ENCODE measurements around the gene CNOT8.
"Not testable (repeated sequence)": the region's sequence is repeated elsewhere in the genome, so short reads cannot be mapped to it uniquely, and the experiment has no call there.

The CNOT8 gene

DNA sequence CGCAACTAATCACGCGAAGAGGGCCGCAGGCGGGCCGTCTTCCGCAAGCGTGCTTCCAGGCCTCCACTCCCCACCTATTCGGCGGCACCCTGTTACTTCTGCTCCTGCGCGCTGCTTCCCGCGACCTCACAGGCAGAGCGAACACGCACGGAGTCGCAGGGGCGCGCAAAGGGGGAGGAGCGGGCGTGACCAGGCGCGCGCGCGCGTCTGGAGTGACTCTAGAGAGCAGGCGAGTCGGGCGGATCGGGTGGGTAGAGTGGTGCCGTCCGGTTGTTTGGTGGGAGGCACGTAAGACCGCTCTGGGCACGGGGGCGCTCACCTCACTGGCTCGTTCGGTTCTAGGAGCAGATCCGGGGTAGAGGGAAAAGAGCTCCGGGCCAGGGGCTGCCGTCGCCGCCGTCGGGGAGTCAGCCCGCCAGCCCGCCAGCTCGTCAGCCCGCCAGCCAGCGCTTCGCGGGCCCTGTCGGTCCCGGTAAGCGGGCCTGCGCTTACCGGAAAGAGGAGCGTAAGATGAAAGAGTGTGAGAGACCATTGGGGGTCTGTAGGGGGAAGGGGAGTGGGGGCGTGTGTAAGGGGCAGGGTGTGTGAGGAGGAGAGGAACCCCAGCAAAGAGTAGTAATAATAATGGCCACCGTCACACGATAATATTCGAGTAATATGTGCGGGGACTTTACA, at the start of gene CNOT8:
Gene CNOT8, plus strand, starts transcription at position 331 of the 675 bp plus-strand sequence. CDS start 4,652 bp downstream, outside the sequence.
- peak; percentile 79 for FAIRE-seq

DNA sequence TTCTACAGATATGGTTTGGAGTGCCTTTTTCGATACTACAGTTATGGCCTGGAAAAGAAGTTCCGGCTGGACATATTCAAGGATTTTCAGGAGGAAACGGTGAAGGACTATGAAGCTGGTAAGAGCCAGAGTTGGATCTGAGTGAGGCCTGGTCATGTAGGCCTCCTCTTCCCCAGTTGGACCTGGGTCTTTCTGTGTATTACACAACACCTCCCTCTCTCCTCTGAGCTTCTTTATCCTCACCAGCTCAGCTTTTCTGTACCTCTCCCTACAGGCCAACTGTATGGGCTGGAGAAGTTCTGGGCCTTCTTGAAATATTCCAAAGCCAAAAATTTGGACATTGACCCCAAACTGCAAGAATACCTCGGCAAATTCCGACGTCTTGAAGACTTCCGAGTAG, 47.2 kb upstream of the CNOT8 start:
- no peak for FAIRE-seq

DNA sequence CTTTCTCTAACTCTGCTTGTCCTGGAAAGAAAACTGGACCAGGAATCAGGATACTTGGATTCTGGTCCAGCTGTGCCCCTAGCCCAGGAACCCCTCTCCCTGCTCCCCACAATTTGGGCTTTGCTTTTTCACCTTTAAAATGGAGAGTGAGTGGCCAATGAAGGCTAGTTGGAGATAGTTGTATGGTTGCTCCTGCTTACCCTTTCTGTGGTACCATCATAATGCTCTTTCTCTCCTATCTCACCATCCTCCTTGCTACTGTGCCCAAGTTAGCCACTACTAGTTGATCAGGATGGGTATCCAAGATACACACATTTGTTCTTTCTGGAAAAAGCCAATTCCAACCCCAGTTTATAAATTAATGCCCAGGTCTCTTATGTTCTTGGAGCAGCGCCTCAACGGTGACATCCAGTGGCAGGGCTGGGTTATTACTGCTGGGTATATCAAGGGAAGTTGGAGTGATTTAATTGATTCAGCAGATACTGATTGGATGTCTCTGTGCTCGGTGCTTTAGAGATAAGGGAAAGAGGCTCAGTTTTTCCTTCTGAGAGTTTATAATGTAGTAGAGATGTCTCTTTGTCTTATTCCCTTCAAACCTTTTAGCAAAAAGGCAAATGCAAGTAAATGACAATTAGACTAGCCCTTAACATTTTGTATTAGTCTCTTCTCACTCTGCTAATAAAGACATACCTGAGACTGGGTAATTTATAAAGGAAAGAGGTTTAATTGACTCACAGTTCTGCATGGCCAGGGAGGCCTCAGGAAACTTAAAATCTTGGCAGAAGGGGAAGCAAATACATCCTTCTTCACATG, 46.6 kb upstream of the CNOT8 start:
- FAIRE-seq: no peak

DNA sequence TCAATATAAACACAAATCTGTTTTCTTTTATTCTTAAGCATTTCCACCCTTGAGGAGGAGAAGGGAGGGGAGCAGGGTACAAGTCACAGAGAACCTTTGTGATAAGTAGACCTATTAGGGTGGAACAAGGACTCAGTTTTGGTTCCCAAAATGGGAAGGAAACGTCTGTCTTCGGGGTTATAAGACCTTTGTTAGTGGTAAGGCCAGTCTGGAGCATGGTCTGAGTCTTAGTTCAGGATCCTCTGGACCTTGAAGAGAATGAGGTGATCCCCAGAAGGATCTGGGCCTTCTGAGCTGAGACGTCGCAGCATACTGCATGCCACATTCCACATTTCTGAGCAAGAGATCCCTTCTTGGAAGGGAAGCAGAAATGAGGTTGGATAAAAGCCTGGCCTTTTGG, 45.3 kb upstream of the CNOT8 start:
- no peak for FAIRE-seq

DNA sequence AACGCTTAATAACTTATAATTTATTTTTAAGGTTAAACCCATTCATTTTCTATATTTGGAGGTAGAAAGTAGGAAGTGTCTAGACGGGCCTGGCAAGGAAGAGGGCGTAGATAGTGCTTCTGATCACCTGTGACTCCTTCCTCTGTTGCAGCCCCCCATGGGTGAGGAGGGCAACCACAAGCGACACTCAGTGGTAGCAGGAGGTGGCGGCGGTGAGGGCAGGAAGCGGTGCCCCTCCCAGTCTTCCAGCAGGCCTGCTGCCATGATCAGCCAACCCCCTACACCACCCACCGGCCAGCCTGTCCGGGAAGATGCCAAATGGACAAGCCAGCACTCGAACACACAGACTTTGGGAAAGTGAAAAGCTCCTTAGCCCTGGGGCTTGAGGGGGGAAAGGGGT, 44.7 kb upstream of the CNOT8 start:
- no peak for FAIRE-seq

DNA sequence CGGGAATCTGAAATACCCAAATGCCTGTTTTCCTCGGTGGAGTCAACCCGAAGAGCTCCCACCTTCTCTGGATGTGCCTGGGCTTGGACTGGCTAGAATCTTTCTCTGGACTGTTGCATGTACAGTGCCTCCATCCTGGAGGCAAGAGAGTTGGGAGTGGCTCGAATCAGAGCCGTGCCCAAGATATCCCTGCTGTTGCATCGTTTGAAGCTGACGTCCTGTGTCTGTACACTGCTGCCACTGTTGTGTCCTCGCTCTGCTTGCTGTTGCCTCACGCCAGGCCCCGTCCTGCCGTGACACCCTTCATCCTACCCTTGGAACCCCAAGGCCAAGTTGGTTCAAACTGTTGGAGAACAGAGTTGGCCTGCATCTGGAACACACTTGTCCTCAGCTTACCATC, 43.4 kb upstream of the CNOT8 start:
- FAIRE-seq: no peak

DNA sequence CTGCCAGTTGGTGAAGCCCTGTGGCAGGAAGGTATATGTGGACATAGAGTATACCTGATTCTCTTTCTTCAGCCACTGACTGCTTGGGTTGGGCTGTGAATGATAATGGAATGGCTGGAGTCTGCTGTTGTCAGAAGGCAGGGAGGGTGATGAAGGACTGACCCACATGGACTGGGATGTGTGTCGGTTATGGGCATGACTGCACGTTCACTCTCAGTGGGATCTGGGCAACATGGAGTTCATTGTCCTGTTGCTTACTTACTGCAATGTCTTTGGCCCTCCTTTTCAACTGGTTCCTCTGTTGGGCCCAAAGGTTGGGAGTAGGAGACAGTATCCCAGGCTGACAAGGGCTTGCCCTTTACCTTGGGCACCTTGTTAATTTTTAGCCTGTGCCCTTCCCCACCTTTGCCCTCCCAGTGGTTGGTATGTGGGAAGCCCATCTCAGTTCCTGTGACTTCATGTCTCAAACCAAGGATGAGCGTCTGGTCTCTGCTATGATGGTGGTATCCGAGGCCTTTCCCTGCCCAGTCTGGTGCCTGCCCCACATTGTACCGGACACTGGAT, 42.7 kb upstream of the CNOT8 start:
- FAIRE-seq: no peak

DNA sequence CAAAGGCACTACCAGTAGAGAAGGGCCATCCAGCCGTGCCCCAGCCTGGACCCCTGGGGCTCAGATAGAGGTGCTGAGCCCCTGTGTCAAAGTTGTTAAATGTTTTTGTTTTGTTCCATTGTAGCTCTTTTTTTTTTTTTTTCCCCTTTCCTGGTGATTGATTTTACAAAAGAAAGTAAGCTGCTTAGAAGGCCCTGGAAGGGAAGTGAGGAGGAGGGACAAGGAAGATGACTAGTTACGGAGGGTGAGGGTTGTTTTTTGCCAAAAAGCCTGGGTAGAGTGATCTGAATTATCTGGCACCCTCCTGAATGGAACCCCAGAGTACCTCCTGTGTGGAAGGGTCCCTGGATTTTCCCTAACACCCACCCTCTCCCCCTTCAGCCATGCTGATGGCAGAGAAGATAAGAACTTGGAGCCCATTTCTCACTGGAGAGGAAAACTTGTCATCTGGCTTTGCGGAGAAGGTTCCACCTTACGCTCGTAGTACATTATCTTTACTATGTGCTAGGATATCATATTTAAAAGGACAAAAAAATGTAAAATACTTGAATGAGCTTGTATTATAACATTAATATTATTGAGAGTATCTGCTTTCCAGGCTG, 41.4 kb upstream of the CNOT8 start:
- FAIRE-seq: no peak

DNA sequence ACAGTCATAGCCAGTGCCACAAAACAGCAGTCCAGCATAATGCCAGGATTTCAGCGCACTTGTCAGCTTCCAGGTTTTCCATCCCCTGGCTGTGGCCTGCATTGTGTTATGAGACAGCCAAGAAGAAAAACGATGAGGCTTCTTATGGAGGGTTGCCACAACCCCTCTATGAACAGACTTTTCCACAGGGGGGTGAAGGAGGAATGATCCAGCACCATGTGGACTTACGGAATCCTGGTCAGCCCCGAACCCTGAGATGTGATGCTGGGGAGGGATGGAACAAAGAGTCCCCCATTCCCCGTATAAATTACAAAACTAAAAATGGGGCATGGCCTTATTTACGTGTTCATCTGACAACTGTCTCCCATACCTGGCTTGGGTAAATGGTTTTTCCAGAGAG, 40.6 kb upstream of the CNOT8 start:
- no peak for FAIRE-seq

DNA sequence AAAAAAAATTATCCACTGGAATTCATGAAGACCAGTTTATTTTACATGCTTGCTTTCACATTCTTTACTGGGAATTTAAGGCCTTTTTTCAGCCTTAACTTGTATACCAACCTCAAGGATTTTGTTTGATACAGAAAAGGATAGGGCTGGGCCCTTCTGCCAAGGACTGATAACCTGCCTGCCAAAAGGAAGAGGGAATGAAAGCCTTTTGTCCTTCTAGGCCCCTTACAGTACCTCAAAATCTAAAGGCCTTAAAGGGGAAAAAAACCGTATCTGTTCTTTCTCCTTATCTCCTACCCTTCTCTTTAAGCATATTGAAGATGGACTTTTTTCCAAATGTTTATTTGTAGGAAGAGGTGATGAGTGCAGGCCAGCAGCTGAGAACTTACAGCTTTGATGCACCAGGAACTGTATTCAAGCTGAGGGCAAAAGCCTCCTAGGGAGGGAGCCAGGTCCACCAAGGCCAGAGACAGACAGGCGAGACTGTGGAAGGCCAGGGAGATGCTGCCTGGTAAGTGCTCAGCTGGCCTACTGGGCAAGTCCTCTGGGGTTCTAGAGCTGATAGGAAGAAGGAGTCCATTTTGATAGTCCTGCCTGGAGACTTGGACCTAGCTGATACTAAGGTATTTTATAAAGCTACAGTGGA, 39.8 kb upstream of the CNOT8 start:
- FAIRE-seq: no peak

DNA sequence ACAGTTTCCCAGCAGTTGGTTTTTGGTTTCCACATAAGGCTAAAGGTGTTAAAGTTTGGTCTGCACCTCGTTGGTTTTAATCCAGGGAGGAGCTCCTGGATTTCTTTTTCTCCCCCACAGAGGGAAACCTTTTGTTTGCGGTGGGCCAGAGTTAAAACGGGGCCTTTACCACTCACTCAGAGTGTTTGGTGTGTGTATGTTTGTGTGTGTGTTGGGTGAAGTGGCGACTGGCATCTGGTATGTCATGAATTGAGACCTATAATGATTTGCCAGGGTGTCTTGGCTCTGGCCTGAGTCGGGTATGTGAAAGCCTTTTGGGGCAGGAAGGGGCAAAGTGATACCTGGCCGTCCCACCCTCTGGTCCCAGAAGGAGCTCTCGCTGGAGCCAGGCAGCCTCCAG, 38.9 kb upstream of the CNOT8 start:
- no peak for FAIRE-seq

DNA sequence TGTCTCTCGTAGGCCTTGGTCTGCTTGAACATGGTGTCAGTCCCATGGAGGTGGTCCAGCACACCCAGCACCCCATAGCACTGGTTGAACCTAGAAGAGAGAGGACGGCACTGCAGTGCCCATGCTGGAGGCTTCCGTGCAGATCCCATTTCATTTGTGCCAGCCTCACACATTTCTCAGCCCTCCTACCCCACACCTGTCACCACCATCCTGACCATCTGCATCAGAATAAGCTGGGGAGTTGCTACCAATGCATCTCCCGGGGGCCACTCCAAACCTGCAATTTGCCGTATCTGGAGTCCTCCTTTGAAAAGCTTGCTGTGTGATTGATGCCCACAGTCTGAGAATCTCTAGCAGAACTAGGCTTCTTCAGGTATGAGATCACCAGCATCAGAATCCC, 38.0 kb upstream of the CNOT8 start:
- no peak for FAIRE-seq

DNA sequence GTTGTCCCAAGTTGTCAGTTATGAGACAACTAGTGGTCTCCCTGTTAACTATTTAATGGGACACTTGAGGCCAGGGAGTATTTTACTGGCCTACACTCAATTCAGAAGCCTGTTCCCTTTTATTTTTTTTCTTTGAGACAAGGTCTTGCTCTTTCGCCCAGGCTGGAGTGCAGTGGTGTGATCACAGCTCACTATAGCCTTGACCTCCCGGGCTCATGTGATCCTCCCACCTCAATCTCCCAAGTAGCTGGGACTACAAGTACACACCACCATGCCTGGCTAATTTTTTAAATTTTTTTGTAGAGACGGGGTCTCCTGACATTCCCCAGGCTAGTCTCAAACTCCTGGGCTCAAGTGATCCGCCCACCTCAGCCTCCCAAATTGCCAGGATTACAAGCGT, 35.5 kb upstream of the CNOT8 start:
- FAIRE-seq: not testable (repeated sequence)

DNA sequence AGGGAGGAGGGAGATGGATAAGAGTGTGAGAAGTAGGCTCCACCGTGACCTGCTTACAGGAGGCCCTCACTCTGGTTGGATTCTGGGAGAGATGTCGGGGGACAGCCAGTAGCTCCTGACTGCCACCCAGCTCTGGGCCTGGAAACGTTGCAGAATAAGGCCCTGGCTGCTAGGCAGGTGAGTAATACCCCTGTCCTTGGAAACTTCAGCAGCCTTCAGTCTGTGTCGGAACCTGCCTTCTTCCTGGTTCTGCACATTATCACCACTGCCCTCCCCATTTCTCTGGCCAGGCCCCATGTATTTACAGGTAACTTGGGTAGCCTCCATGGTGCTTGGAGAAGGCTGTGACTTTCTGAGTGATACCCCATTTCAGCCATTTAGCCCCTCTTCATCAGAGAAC, 34.8 kb upstream of the CNOT8 start:
- no peak for FAIRE-seq

DNA sequence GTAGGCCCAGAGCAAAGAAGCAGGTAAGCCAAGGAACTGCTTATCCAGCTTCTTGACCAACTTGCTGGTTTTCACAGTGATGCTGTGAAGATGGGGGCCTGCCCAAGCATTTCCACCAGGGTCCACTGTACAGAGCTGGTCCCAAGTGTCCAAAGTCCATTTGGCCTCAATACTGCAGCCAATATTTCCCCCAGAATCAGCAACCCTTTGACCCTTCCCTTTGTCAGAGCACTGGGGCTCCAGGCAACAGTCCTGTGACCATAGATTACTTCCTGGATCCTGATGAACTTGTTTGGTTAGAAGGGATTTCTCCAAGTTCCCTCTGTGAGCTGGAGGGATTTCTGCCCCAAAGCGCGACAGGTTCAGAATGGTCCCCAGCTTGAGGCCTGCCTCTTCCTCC, 34.4 kb upstream of the CNOT8 start:
- FAIRE-seq: no peak

DNA sequence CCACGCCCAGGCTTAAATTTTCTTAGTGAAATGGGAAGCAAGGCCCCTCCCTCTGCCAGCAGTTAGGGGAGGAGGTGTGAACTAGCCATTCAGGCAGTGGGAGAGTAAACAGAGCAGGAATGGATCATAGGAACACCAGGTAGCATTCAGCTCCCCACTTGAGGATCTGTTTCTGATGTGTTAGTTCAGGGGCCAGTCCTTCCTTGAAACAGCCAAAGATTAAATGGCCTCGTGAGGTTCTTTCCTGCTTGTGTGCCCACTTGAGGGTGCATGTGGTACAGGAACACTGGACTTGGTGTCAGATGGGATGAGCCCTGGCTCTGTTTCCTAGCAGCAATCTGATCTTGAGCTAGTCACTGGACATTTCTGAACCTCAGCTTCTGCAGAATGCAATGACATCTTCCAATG, 29.2 kb upstream of the CNOT8 start:
- no peak for FAIRE-seq

DNA sequence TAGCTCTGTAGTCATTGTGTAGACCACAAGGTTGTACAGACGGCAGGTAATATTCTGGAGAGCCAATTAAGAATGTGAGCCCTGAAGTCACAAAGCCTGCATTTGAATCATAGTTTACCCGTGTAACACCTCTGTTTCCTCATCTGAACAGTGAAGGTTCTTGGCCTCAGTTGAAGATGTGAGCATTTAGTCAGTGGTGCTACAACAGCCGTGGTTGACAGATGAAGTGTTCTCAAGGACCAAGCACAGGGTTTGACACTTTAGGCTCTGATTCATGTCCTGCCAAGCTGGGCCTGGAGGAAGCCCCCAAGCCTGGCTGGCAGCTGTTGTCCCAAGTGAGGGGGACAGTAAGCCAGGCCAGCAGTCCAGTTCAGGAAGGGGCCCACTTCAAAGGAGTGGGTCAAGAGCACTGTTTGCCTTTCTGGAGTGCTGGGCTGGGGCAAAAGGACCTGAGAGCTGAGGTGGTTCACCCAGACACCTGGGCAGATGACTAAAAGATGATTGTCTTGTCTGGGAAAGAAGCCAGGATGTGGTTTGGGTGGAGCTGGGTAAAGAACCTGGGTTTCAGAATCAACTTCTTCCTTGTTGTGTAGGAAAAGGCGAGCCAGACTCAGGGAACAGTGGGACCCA, 28.7 kb upstream of the CNOT8 start:
- no peak for FAIRE-seq

DNA sequence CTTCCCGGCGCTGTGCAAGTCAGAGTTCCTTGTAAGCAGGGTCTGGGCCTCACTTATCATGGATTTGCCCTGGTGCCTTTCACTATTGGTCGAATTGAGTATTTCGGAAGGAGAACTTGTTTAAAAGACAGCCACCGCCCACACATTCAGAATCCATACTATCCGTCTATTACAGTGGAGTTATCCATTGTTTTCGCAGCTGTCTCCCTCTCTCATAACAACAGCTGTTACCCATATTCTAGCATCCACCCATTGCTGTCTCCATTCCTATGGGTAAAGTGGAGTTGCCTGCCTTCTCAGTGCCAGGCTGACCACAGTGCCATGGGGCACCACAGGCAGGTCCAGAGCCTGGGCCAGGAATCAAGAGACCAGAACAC, 28.2 kb upstream of the CNOT8 start:
- no peak for FAIRE-seq

DNA sequence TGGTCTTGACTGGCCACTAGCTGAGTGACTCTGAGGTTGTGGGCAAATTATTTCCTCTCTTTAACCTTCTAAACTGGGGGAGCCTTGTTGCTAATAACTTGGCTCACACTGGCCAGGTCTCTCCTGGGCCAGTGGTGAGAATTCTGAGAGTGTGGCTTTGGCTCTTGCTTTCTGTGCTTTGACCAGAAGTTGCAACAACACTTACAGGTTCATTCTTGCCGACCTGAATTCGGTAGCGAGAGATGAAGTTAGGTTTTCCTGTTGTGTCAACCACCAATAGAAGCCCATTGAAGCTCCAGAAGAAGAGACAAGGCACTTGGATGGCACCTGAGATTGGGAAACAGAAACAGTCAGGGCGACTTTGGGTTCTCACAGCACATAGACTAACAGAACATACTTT, 27.8 kb upstream of the CNOT8 start:
- FAIRE-seq: no peak

DNA sequence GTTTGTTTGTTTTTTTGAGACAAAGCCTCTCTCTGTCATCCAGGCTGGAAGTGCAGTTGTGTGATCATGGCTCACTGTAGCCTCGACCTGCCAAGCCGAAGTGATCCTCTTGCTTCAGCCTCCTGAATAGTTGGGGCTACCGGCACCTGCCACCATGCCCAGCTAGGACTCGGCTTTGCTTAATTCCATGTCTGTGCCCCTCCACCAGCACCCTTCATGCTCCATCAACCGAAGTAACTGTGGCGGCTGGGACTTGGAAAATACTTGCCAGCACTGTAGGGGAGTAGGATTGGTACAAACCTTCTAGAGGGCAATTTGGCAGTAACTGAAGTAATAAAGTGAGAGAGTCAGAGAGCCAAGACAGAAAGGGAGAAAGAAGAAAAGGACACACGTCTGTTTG, 27.0 kb upstream of the CNOT8 start:
- no peak for FAIRE-seq

DNA sequence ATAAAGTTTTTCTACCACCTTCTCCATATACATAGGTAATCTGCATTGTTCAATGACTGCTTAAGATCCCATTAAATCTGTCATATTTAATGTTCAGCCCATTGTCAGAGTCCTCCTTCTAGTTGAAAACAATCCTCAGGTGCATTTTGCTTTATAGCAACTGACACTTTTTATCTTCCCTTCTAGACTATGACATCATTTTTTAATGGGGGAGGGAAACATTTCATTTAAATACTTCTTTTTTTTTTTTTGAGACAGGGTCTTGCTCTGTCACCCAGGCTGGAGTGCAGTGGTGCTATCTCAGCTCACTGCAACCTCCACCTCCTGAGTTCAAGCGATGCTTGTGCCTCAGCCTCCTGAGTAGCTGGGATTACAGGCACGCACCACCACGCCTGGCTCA, 25.6 kb upstream of the CNOT8 start:
- not testable (repeated sequence) for FAIRE-seq

DNA sequence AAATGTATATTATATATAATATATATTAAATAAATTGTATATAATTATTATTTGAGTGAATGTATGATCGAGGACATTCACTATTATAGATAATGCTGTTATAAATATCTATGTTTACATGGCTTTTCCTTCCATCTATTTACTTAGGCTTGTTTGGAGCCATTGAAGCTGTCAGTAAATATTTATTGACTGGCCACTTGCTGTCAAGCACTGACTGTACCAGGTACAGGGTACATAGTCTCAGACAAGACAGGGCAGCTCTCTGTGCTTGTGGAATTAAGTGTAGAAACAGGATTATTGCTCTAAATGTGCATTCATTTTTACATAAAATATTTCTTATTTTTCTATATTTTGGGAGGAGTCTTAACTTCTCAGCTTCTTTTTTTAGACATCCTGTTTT, 24.4 kb upstream of the CNOT8 start:
- no peak for FAIRE-seq

DNA sequence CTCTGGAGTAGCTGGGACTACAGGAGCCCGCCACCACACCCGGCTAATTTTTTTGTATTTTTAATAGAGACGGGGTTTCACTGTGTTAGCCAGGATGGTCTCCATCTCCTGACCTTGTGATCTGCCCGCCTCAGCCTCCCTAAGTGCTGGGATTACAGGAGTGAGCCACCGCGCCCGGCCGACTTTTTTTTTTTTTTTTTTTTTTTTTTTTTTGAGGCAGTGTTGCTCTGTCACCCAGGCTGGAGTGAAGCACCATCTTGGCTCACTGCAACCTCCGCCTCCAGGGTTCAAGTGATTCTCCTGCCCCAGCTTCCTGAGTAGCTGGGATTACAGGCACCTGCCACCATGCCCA, 22.8 kb upstream of the CNOT8 start:
- FAIRE-seq: not testable (repeated sequence)
